ENCODE results near the gene ZNF367. TPM values are rescaled to one million over a fixed set of nuclear protein-coding genes. Genes with fewer than 3 reads are reported as not detected.

ZNF367 gene
- total RNA-seq, 4 donors from 2014 or later, result 0.26 to 21.2 (median 1.7) TPM

- intact Hi-C loops (cut with DNase I; ENCODE audit: low total_unique reads), result no loop called here
- H3K4me3 ChIP-seq, result no peak overlapping the region
- no peaks in the 10 kb centered on the region for H3K27me3 ChIP-seq
- H3K9me3 ChIP-seq, result no peaks in the 10 kb centered on the region
- DNase-seq, result no peak
- no peaks in the 10 kb centered on the region for H3K36me3 ChIP-seq
- no peak overlapping the region for H3K27ac ChIP-seq
- H3K4me1 ChIP-seq, result no peaks in the 10 kb centered on the region
- TF ChIP-seq POLR2A (IDR thresholded peaks at IDR 0.05) (no peak), CTCF (IDR thresholded peaks at IDR 0.05) (no peak)
Measured at GRCh38 chr9:96391021-96391765, 27.0 kb downstream of the ZNF367 start.

GRCh38 chr9:96388144-96388543 is 30.0 kb downstream of the ZNF367 start:
- H3K36me3 ChIP-seq, result no peaks in the 10 kb centered on the region
- H3K9me3 ChIP-seq, result no peaks in the 10 kb centered on the region
- TF ChIP-seq CTCF (IDR thresholded peaks at IDR 0.05) (no peak), POLR2A (IDR thresholded peaks at IDR 0.05) (no peak)
- no peak for DNase-seq
- intact Hi-C loops (cut with DNase I; ENCODE audit: low total_unique reads), result no loop called here
- no peaks in the 10 kb centered on the region for H3K4me1 ChIP-seq
- H3K27me3 ChIP-seq, result no peaks in the 10 kb centered on the region
- no peak overlapping the region for H3K4me3 ChIP-seq
- H3K27ac ChIP-seq, result no peak overlapping the region

- H3K4me3 ChIP-seq, result no peak overlapping the region
- no peaks in the 10 kb centered on the region for H3K27me3 ChIP-seq
- no peak overlapping the region for H3K27ac ChIP-seq
- intact Hi-C loops (cut with DNase I; ENCODE audit: low total_unique reads), result no loop called here
- H3K9me3 ChIP-seq, result no peaks in the 10 kb centered on the region
- TF ChIP-seq CTCF (IDR thresholded peaks at IDR 0.05) (no peak), POLR2A (IDR thresholded peaks at IDR 0.05) (no peak)
- DNase-seq, result no peak
- no peaks in the 10 kb centered on the region for H3K36me3 ChIP-seq
- no peaks in the 10 kb centered on the region for H3K4me1 ChIP-seq
Measured at GRCh38 chr9:96386157-96386556, 32.0 kb downstream of the ZNF367 start.

GRCh38 chr9:96383165-96383942 is 34.8 kb downstream of the ZNF367 start, which contains the start of gene SLC35D2:
Gene SLC35D2 (minus strand): TSS chr9:96383711. CDS start chr9:96383634, 77 bp downstream.
- Histone ChIP-seq H3K36me3 (no peaks in the 10 kb centered on the region), H3K4me3 (peak within 1 kb of the TSS; percentile 38 to 70), H3K9me3 (no peaks in the 10 kb centered on the region), H3K27ac (peak within 1 kb of the TSS; percentile 88 to 90), H3K4me1 (no peaks in the 10 kb centered on the region), H3K27me3 (no peaks in the 10 kb centered on the region)
- peak; percentile 47 to 63 for DNase-seq
- intact Hi-C loops (cut with DNase I; ENCODE audit: low total_unique reads), result no loop called here
- TF ChIP-seq POLR2A (IDR thresholded peaks at IDR 0.05) (peak; percentile 18 to 44), CTCF (IDR thresholded peaks at IDR 0.05) (no peak)

GRCh38 chr9:96382839-96383164 is 35.4 kb downstream of the ZNF367 start:
- Histone ChIP-seq H3K4me1 (no peaks in the 10 kb centered on the region), H3K27ac (peak overlapping the region; percentile 88 to 90)
- intact Hi-C loops (cut with DNase I; ENCODE audit: low total_unique reads), result no loop called here

More at GRCh38 chr9:96382839-96383164, 35.4 kb downstream of the ZNF367 start:
- Histone ChIP-seq H3K9me3 (no peaks in the 10 kb centered on the region), H3K36me3 (no peaks in the 10 kb centered on the region), H3K27me3 (no peaks in the 10 kb centered on the region), H3K4me3 (peak overlapping the region; percentile 38 to 70)
- no peak for DNase-seq
- TF ChIP-seq POLR2A (IDR thresholded peaks at IDR 0.05) (no peak), CTCF (IDR thresholded peaks at IDR 0.05) (no peak)

Measured in uterus (tissue), 4 donors.